ENCODE data around the gene STAT4. TPM values are rescaled to one million over a fixed set of nuclear protein-coding genes. Genes with fewer than 3 reads are reported as not detected.

Gene STAT4
- total and polyA plus RNA-seq, 4 donors: 0.85 to 7.9 (median 3.2) TPM

DNA sequence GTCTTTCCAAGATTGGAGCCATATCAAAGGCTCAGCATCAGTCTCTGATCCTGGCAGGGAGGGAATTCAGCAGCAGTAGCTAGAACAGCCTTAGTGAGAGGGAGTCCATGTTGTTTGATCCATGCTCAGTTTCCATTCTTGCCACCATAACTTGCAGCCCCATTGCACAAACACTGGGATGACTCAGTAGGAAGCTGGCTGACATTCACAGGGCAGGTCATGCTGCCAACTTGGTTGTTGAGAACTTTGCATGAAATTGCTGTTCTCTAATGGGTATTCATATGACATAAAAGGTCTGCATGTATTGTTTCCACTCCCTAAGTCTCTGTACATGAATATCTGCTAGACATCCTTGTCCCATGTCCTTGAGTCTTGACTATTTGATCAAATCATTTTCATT is 29.9 kb upstream of the STAT4 start:
- H3K4me1 ChIP-seq (ENCODE audit: control insufficient read depth in 4 of 4, insufficient read depth in 4 of 4, low read length in 3 of 4): peaks cover 16 to 68% (median 54%) of the 10 kb centered on the region in 4 donors
- no peaks in the 10 kb centered on the region for H3K9me3 ChIP-seq (ENCODE audit: control insufficient read depth in 4 of 4, low read length in 3 of 4)
- TF ChIP-seq ATF3 (IDR thresholded peaks at IDR 0.05): no peak
- peak; percentile 42 to 87 for TF ChIP-seq JUND (IDR thresholded peaks at IDR 0.05)
- TF ChIP-seq YY1 (IDR thresholded peaks at IDR 0.05): peak; percentile 87
- peak in 1 of 2 donors; percentile 11 for TF ChIP-seq RXRA (IDR thresholded peaks at IDR 0.05)
- no peak for TF ChIP-seq GABPA (IDR thresholded peaks at IDR 0.05 in 1 of 2, conservative IDR thresholded peaks at IDR 0.05 in 1 of 2)
- no peak overlapping the region for H3K9ac ChIP-seq (ENCODE audit: low read depth in 1 of 2, low read length in 2 of 2)
- peak overlapping the region in 1 of 2 donors; percentile 23 for H3K27ac ChIP-seq (ENCODE audit: low read depth in 1 of 2, low read length in 2 of 2)
- DNase-seq (ENCODE audit: low spot score): no peak
- H3K4me3 ChIP-seq (ENCODE audit: low read depth in 1 of 3, low read length in 3 of 3): no peak overlapping the region
- H3K27me3 ChIP-seq (ENCODE audit: control insufficient read depth in 4 of 4, insufficient read depth in 4 of 4, low read length in 3 of 4): no peaks in the 10 kb centered on the region
- no peaks in the 10 kb centered on the region for H3K36me3 ChIP-seq (ENCODE audit: control insufficient read depth in 4 of 4, insufficient read depth in 3 of 4, low read depth in 1 of 4, low read length in 3 of 4)

GRCh38 chr2:191180276-191180675 is 29.5 kb upstream of the STAT4 start:
- Histone ChIP-seq H3K9ac (ENCODE audit: low read depth in 1 of 2, low read length in 2 of 2) (no peak overlapping the region), H3K9me3 (ENCODE audit: control insufficient read depth in 4 of 4, low read length in 3 of 4) (no peaks in the 10 kb centered on the region), H3K27ac (ENCODE audit: low read depth in 1 of 2, low read length in 2 of 2) (no peak overlapping the region), H3K27me3 (ENCODE audit: control insufficient read depth in 4 of 4, insufficient read depth in 4 of 4, low read length in 3 of 4) (no peaks in the 10 kb centered on the region), H3K4me1 (ENCODE audit: control insufficient read depth in 4 of 4, insufficient read depth in 4 of 4, low read length in 3 of 4) (peaks cover 16 to 67% (median 53%) of the 10 kb centered on the region in 4 donors), H3K4me3 (ENCODE audit: low read depth in 1 of 3, low read length in 3 of 3) (no peak overlapping the region), H3K36me3 (ENCODE audit: control insufficient read depth in 4 of 4, insufficient read depth in 3 of 4, low read depth in 1 of 4, low read length in 3 of 4) (no peaks in the 10 kb centered on the region)
- no peak for DNase-seq (ENCODE audit: low spot score)
- WGBS: 98% methylated on average over 2 of the region's 2 CpGs
- TF ChIP-seq REST (IDR thresholded peaks at IDR 0.05) (no peak), EGR1 (IDR thresholded peaks at IDR 0.05; ENCODE audit: low read depth in 2 of 2) (no peak), ZBTB33 (IDR thresholded peaks at IDR 0.05) (no peak)

DNA sequence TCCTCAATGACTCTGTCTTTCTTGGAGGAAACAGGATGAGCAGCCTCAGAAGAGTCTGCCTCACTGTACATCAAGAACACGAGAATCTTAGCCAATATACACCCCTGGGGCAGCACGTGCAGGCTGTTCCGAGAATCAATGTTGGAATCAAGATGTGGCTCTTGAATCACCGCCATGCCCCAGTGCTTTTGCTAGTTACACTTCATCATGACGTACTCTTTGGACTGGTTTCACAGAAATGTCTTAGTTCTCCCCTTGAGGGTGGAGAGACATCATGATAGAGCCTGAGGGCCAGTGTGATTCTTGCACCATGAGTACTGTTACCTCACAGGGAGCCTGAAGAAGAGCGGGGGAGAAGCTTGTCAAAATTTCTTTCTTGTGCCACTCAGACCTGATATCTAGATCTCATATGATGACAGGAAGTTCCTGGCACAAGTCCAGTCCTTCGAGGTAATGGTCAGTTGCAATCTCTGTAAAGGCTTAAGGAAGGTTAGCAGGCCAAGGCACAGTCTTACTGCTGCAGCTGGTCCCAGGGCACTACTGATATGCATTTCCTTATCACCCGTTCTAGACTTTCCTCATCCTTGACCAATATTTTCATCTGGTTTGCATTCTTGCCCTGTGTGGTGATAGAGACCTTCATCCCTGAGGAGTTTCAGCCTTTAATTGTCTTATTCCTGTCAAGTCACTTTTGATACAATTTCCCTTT is 28.2 kb upstream of the STAT4 start:
- Histone ChIP-seq H3K27me3 (ENCODE audit: control insufficient read depth in 4 of 4, insufficient read depth in 4 of 4, low read length in 3 of 4) (no peaks in the 10 kb centered on the region), H3K9me3 (ENCODE audit: control insufficient read depth in 4 of 4, low read length in 3 of 4) (no peaks in the 10 kb centered on the region), H3K27ac (ENCODE audit: low read depth in 1 of 2, low read length in 2 of 2) (peak overlapping the region; percentile 73 to 77), H3K4me1 (ENCODE audit: control insufficient read depth in 4 of 4, insufficient read depth in 4 of 4, low read length in 3 of 4) (peaks cover 14 to 57% (median 40%) of the 10 kb centered on the region in 4 donors), H3K4me3 (ENCODE audit: low read depth in 1 of 3, low read length in 3 of 3) (no peak overlapping the region), H3K9ac (ENCODE audit: low read depth in 1 of 2, low read length in 2 of 2) (no peak overlapping the region), H3K36me3 (ENCODE audit: control insufficient read depth in 4 of 4, insufficient read depth in 3 of 4, low read depth in 1 of 4, low read length in 3 of 4) (no peaks in the 10 kb centered on the region)
- DNase-seq (ENCODE audit: low spot score): no peak
- 45% methylated on average over 8 of the region's 8 CpGs for WGBS
- peak in 1 of 2 donors; percentile 30 for TF ChIP-seq RXRA (IDR thresholded peaks at IDR 0.05)
- peak in 1 of 2 donors; percentile 54 for TF ChIP-seq HNF4A (conservative IDR thresholded peaks at IDR 0.05)
- peak; percentile 10 for TF ChIP-seq YY1 (IDR thresholded peaks at IDR 0.05)
- peak in 1 of 2 donors; percentile 45 for TF ChIP-seq JUND (IDR thresholded peaks at IDR 0.05)
- TF ChIP-seq, protein P1, sequence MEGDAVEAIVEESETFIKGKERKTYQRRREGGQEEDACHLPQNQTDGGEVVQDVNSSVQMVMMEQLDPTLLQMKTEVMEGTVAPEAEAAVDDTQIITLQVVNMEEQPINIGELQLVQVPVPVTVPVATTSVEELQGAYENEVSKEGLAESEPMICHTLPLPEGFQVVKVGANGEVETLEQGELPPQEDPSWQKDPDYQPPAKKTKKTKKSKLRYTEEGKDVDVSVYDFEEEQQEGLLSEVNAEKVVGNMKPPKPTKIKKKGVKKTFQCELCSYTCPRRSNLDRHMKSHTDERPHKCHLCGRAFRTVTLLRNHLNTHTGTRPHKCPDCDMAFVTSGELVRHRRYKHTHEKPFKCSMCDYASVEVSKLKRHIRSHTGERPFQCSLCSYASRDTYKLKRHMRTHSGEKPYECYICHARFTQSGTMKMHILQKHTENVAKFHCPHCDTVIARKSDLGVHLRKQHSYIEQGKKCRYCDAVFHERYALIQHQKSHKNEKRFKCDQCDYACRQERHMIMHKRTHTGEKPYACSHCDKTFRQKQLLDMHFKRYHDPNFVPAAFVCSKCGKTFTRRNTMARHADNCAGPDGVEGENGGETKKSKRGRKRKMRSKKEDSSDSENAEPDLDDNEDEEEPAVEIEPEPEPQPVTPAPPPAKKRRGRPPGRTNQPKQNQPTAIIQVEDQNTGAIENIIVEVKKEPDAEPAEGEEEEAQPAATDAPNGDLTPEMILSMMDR (IDR thresholded peaks at IDR 0.05; ENCODE audit: low read depth, low read length, missing input control): no peak
- peak; percentile 12 for TF ChIP-seq FOXA1 (IDR thresholded peaks at IDR 0.05)

Measured in liver (tissue), 9 donors.